Activated CD4-positive, alpha-beta T cell treated with anti-CD3 and anti-CD28 coated beads, Interleukin-2, amount 10 ng/mL, durations not matched to agents 24 days and 14 days (primary cell): ENCODE data around the gene CCP110. TPM values are rescaled to one million over a fixed set of nuclear protein-coding genes. Genes with fewer than 3 reads are reported as not detected.

Experiments used
- DNase-seq: peaks from one replicate; pipeline ENCODE4 v3.0.0; 2022
- H3K27ac Mint-ChIP-seq: one replicate; pipeline ENCODE4 v1.8.0; 2022; ENCODE audit warnings: mild to moderate bottlenecking, mixed read lengths
- H3K27me3 Mint-ChIP-seq: one replicate; pipeline ENCODE4 v1.8.0; 2022; ENCODE audit warnings: mixed read lengths
- H3K36me3 Mint-ChIP-seq: one replicate; pipeline ENCODE4 v1.8.0; 2022; ENCODE audit warnings: low read depth, mild to moderate bottlenecking, mixed read lengths
- H3K4me1 Mint-ChIP-seq: one replicate; pipeline ENCODE4 v1.8.0; 2021; ENCODE audit warnings: mixed read lengths
- H3K4me3 Mint-ChIP-seq: one replicate; pipeline ENCODE4 v1.8.0; 2022; ENCODE audit warnings: mild to moderate bottlenecking, moderate library complexity, mixed read lengths
- H3K9me3 Mint-ChIP-seq: one replicate; pipeline ENCODE4 v1.8.0; 2021; ENCODE audit warnings: mixed read lengths
- intact Hi-C: fragments of 100-400 bp; cut with micrococcal nuclease; formaldehyde crosslinking; loops from one replicate; pipeline ENCODE4 v1.15.1; 2023
- total RNA-seq: library from RNA; stranded (reverse); gene quantifications from 2 replicates; pipeline ENCODE4 v1.2.3, GENCODE V29; 2022

The CCP110 gene
- total RNA-seq, 1 donor from 2014 or later = 31.7 TPM

DNA sequence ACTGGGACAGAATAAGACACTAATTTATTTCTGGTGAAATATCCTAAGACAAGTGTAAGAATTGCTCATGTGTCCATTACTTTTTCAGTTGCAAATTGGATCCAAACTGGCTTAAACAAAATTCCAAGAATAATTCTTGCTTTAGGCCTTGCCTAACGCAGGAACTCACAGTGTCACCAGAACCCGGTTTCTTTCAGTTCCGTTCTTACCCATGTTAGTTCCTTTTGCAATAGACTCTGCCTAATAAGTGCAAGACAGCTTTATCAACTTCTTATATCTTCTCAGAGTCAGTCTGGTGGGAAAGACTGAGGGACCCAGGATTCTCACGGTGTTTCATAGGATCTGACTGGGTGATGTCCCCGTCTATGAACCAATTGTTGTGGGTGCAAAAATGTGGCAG is 26.6 kb upstream of the CCP110 start:
- H3K27ac Mint-ChIP-seq = no peak overlapping the region
- no peaks in the 10 kb centered on the region for H3K27me3 Mint-ChIP-seq
- H3K36me3 Mint-ChIP-seq = peaks cover 21% of the 10 kb centered on the region
- H3K9me3 Mint-ChIP-seq = no peaks in the 10 kb centered on the region
- H3K4me3 Mint-ChIP-seq = no peak overlapping the region
- intact Hi-C loops = no loop called here
- DNase-seq = no peak
- H3K4me1 Mint-ChIP-seq = peaks cover 11% of the 10 kb centered on the region

DNA sequence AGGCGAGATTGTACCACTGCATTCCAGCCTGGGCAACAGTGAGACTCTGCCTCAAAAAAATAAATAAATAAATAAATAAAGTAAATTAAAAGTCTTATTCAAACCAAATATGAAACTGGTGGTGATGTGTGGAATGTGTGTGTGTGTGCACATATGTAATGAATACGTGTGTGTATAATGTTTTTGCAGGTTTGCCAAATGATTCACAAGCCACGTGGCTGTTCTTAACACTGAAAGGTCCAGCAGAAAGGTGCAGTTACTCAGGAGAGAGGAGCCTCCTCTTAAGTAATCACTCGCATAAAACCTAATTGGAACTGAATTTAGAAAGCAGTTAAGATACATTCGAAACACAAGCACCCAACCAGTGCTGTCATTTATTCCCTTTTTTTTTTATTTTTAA is 24.7 kb upstream of the CCP110 start:
- DNase-seq = no peak
- Mint-ChIP-seq H3K36me3 (peaks cover 35% of the 10 kb centered on the region), H3K27ac (no peak overlapping the region), H3K27me3 (no peaks in the 10 kb centered on the region), H3K4me3 (no peak overlapping the region), H3K4me1 (peaks cover 4% of the 10 kb centered on the region), H3K9me3 (no peaks in the 10 kb centered on the region)
- intact Hi-C loops = no loop called here

DNA sequence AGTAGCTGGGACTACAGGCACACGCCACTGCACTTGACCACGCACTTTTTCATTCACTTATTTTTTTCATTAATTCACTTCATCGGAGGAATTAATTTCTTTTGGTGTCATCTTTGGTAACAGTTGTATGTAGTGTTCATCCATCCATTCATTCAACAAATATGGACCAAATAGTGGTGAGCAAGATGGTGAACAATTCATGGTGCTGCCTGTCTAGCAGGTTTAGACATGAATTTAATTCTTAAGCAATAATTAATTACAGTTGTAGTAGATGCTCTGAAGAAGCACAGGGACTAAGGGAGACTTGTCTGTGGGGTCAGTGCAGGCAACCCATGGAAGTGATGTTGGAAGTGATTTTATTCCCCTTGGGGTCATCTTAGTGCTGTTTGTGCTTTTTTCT is 24.3 kb upstream of the CCP110 start:
- no peaks in the 10 kb centered on the region for H3K27me3 Mint-ChIP-seq
- H3K9me3 Mint-ChIP-seq = no peaks in the 10 kb centered on the region
- peaks cover 39% of the 10 kb centered on the region for H3K36me3 Mint-ChIP-seq
- intact Hi-C loops = no loop called here
- no peaks in the 10 kb centered on the region for H3K4me1 Mint-ChIP-seq
- no peak overlapping the region for H3K4me3 Mint-ChIP-seq
- DNase-seq = no peak
- H3K27ac Mint-ChIP-seq = no peak overlapping the region

DNA sequence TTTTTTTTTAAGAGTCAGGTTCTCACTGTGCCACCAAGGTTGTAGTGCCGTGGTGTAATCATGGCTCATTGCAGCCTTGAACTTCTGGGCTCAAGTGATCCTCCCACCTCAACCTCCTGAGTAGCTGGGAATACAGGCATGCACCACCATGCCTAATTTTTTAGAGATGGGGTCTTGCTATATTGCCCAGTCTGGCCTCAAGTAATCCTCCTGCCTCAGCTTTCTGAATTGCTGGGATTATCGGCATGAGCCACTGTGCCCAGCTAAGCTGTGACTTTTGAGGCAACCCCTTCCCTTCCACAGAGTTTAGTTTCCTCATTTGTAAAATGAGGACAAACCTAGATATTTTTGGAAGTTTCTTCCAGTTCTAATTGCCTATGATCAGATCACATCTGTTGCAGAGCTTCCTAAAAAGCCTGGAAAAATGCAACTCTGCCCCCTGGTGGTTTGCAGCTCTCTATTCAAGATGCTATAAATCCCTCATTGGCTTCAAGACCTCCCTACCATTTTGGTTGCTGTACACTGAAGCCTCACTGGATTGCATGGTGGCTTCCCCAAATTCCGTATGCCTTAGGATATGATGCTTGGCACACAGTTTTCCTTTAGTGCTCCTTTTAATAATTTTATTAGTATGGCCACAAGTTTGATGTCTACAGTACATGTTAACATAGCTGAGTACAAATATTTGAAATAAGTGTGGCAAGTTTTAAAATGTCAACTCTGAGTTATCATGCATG is 21.2 kb upstream of the CCP110 start:
- Mint-ChIP-seq H3K36me3 (peaks cover 51% of the 10 kb centered on the region), H3K4me3 (no peak overlapping the region), H3K4me1 (no peaks in the 10 kb centered on the region)

DNA sequence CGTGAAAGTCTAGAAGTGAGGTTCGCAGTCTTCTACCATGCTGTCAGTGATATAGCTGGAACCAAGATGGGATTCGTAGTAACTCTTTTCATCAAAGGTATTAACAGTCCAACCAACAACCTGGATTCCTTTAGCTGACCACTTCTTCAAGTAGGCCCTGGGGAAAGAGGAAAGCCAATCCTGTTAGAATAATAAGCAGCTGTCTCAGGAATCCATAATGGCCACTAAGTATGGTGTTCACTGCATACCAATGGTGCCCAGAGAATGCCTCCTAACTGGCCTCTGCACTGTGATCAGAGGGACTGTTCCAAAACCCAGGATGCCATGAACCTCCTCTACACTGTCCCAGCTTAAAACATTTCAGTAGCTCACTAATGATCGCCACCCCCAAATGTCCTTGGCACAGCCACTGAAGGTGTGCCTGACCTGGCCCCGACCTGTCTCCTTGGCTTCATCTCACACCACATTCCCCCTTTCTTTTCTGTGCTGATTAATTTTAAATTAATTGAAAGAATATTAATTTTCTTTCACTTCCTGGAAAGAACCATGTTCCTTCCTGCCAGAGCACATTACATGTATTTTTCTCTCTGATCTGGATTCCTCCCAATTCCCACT is 20.2 kb upstream of the CCP110 start:
- no peak for DNase-seq
- Mint-ChIP-seq H3K4me3 (no peak overlapping the region), H3K9me3 (no peaks in the 10 kb centered on the region), H3K4me1 (no peaks in the 10 kb centered on the region), H3K27ac (no peak overlapping the region), H3K36me3 (peaks cover 53% of the 10 kb centered on the region), H3K27me3 (no peaks in the 10 kb centered on the region)
- intact Hi-C loops = loop anchor here (2.0 kb wide), 1 partner anchor 417 kb away; no protein-coding TSS in a partner anchor

More for the DNA sequence above, 21.2 kb upstream of the CCP110 start:
- DNase-seq = peak; percentile 89
- no peak overlapping the region for H3K27ac Mint-ChIP-seq
- H3K9me3 Mint-ChIP-seq = no peaks in the 10 kb centered on the region
- H3K27me3 Mint-ChIP-seq = no peaks in the 10 kb centered on the region
- intact Hi-C loops = loop anchor here (1.0 to 2.0 kb wide), 2 partner anchors 113 to 416 kb away; no protein-coding TSS in a partner anchor

DNA sequence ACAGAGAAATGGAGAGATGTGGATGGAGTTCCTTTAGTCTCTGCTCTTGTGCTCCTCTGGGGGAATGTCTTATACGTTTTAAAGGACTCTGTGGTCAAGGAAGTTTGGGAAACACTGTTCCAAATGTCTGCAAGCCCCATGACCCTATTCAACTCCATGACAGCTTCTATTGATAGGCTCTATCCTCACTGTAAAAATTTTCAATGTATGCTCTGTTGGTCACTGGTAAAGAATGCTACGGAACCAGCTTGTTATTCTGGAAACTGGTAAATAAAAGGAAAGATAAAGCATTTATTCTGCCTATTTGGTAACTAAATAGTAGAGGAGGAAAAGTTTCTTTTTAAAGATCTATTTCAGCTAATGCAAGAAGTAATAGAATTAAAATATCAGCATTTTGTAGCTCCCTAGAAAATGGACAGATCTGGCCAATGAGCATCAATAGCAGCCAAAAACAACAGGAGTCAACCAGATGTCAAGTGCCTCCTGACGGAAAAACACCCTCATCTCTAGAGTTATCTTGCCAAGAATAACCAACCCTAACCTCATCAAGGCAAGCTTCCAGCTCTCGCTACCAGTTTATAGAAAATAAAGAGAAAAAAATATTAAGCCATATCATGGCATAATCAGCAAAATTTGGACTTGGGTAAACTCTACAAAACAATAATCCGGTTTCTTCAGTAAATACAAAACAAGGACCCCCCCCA is 18.0 kb upstream of the CCP110 start:
- intact Hi-C loops = no loop called here
- Mint-ChIP-seq H3K9me3 (no peaks in the 10 kb centered on the region), H3K4me1 (no peaks in the 10 kb centered on the region), H3K27me3 (no peaks in the 10 kb centered on the region), H3K36me3 (peaks cover 46% of the 10 kb centered on the region), H3K27ac (no peak overlapping the region), H3K4me3 (no peak overlapping the region)
- no peak for DNase-seq

DNA sequence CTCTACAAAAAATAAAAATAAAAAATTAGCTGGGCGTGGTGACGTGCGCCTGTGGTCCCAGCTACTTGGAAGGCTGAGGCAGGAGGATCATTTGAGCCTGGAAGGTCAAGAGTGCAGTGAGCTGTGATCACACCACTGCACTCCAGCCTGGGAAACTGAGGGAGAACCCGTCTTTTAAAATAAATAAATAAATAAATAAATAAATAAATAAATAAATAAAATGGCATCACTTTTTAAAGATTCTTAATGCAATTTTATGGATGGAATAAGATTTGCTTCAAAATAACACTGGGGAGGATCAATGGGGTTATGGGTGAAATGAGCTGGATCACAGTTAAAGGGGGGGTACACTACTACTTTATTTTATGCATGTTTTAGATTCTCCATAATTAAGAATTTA is 16.8 kb upstream of the CCP110 start:
- Mint-ChIP-seq H3K36me3 (peaks cover 44% of the 10 kb centered on the region), H3K27ac (no peak overlapping the region), H3K9me3 (no peaks in the 10 kb centered on the region), H3K4me3 (no peak overlapping the region), H3K27me3 (no peaks in the 10 kb centered on the region), H3K4me1 (no peaks in the 10 kb centered on the region)
- no peak for DNase-seq
- intact Hi-C loops = no loop called here

- Mint-ChIP-seq H3K4me3 (no peak overlapping the region), H3K27ac (no peak overlapping the region), H3K9me3 (no peaks in the 10 kb centered on the region), H3K4me1 (peaks cover 4% of the 10 kb centered on the region), H3K27me3 (no peaks in the 10 kb centered on the region), H3K36me3 (peaks cover 45% of the 10 kb centered on the region)
- DNase-seq = no peak
- intact Hi-C loops = no loop called here
Observed at GRCh38 chr16:19507867-19508266, 15.9 kb upstream of the CCP110 start.

DNA sequence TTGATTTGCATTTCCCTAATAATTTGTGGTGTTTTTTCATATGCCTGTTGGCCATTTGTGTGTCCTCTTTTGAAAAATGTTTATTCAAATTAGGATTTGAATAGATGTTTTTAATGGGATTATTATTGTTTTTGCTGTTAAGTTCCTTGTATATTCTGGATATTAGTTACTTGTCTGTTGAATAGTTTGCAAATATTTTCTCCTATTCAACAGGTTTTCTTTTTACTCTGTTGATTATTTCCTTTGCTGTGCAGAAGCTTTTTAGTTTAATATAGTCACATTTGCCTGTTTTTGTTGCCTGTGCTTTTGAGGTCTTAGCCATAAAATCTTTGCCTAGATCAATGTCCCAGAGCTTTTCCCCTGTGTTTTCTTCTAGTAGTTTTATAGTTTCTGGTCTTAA is 11.4 kb upstream of the CCP110 start:
- no peaks in the 10 kb centered on the region for H3K9me3 Mint-ChIP-seq
- intact Hi-C loops = no loop called here

DNA sequence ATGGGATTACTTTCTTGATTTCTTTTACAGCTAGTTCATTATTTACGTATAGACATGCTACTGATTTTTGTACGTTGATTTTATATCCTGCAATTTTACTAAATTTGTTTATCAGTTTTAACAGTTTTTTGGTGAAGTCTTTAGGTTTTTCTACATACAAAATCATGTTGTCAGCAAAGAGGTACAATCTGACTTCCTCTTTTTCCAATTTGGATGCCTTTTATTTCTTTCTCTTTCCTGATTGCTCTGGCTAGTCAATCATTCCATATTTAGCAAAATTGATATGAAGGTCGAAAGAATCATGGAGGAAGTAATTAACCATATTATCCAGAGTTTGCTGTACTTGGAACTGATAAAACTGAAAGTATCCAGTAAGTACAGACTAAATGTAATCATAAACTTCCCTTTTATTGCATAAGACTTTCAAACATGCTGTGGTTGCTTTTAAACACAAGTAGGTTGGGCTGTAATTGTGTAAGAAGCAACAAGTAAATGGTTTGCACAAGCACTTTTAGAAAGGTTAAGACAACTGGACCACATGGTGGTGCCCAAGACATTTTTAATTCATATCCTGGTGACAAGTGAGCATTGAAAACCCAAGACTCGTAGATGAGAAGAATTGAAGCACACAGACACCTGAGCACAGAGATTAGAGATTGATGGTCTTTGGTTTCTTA is 10.2 kb upstream of the CCP110 start:
- no peaks in the 10 kb centered on the region for H3K27me3 Mint-ChIP-seq
- intact Hi-C loops = no loop called here
- H3K36me3 Mint-ChIP-seq = peaks cover 53% of the 10 kb centered on the region
- H3K9me3 Mint-ChIP-seq = no peaks in the 10 kb centered on the region
- no peak overlapping the region for H3K27ac Mint-ChIP-seq
- H3K4me3 Mint-ChIP-seq = no peak overlapping the region
- no peak for DNase-seq
- H3K4me1 Mint-ChIP-seq = peaks cover 31% of the 10 kb centered on the region

More for the DNA sequence above, 11.4 kb upstream of the CCP110 start:
- Mint-ChIP-seq H3K27me3 (no peaks in the 10 kb centered on the region), H3K36me3 (peaks cover 53% of the 10 kb centered on the region), H3K4me1 (peaks cover 23% of the 10 kb centered on the region), H3K4me3 (no peak overlapping the region), H3K27ac (no peak overlapping the region)
- no peak for DNase-seq

DNA sequence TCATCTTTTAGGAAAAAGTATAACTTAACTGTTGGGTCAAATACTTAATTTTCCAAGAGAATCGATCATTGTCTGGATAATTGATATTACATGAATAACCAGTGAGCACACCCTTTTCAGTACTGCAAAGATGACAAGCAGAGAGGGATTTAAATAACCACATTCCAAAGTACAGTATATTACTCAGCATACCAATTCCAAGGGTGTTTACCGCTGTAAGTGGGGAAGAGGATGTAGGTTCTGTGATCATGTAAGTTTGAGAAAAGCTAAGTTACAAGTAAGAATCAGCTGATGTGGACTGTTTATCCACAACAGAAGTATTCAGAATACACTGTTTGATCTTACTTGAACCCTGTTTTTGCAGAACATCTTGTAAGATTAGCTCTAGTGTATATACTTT is 8.0 kb upstream of the CCP110 start:
- peaks cover 54% of the 10 kb centered on the region for H3K36me3 Mint-ChIP-seq
- H3K4me1 Mint-ChIP-seq = peaks cover 48% of the 10 kb centered on the region

DNA sequence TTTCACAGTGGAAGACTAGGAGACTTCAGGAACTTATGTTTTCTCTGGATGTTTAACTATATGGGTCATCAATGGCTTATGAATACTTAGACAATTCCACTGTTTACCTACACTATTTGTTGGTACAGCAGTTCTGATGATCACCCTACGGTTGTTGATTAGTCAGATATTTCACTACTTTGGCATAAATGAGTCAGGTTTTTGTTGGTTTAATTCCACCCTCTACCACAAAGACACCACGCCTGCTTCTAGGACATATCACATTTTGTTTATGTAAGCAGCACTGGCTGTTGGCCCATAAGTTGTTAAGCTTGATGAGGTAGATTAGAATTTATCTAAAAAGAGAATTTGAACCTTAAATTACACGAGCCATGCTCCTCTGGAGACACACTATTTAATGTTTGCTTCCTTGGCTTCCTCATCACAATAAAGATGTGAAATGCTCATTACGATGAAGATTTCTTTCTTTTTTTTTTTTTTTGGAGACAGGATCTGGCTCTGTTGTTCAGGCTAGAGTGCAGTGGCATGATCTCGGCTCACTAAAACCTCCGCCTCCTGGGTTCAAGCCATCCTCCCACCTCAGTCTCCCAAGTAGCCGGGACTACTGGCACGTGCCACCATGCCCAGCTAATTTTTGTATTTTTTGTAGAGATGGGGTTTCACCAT is 6.2 kb upstream of the CCP110 start:
- H3K4me1 Mint-ChIP-seq = peaks cover 58% of the 10 kb centered on the region
- H3K36me3 Mint-ChIP-seq = peaks cover 45% of the 10 kb centered on the region
- DNase-seq = peak; percentile 61
- no peaks in the 10 kb centered on the region for H3K9me3 Mint-ChIP-seq
- no peaks in the 10 kb centered on the region for H3K27me3 Mint-ChIP-seq
- H3K27ac Mint-ChIP-seq = no peak overlapping the region
- intact Hi-C loops = loop anchor here (1.0 kb wide), 1 partner anchor 400 kb away; no protein-coding TSS in a partner anchor
- no peak overlapping the region for H3K4me3 Mint-ChIP-seq

More for the DNA sequence above, 8.0 kb upstream of the CCP110 start:
- H3K27me3 Mint-ChIP-seq = no peaks in the 10 kb centered on the region
- H3K4me3 Mint-ChIP-seq = no peak overlapping the region
- intact Hi-C loops = no loop called here
- no peak for DNase-seq
- H3K9me3 Mint-ChIP-seq = no peaks in the 10 kb centered on the region
- H3K27ac Mint-ChIP-seq = no peak overlapping the region

- H3K4me1 Mint-ChIP-seq = peaks cover 56% of the 10 kb centered on the region
- no peak overlapping the region for H3K27ac Mint-ChIP-seq
- no peaks in the 10 kb centered on the region for H3K9me3 Mint-ChIP-seq
- H3K4me3 Mint-ChIP-seq = no peak overlapping the region
- intact Hi-C loops = no loop called here
- no peaks in the 10 kb centered on the region for H3K27me3 Mint-ChIP-seq
- peaks cover 37% of the 10 kb centered on the region for H3K36me3 Mint-ChIP-seq
- no peak for DNase-seq
Observed at GRCh38 chr16:19518388-19518787, 5.4 kb upstream of the CCP110 start.
